GM12864 (cell line): ENCODE data around the gene DEPDC5.
"Not testable (repeated sequence)": the region's sequence is repeated elsewhere in the genome, so short reads cannot be mapped to it uniquely, and the experiment has no call there.

Source experiments
- DNase-seq: peaks from one replicate; pipeline ENCODE4 v3.0.0-alpha.2; 2011; ENCODE audit warnings: low read depth
- H3K4me3 ChIP-seq: 2 replicates; pipeline ENCODE4 v1.5.1; 2011; ENCODE audit warnings: mild to moderate bottlenecking, low read depth, low read length, control low read depth
- CTCF ChIP-seq: IDR thresholded peaks from 2 replicates; pipeline ENCODE4 v1.5.1; 2011; ENCODE audit warnings: low read depth, mild to moderate bottlenecking, moderate library complexity, low read length, control low read depth, inconsistent platforms; ENCODE audit errors: missing control alignments

The DEPDC5 gene

GRCh38 chr22:31800065-31800464 lies 46.2 kb downstream of the DEPDC5 start:
- TF ChIP-seq CTCF = no peak
- no peak for DNase-seq
- H3K4me3 ChIP-seq = no peak overlapping the region

GRCh38 chr22:31800861-31801260 lies 47.0 kb downstream of the DEPDC5 start:
- DNase-seq, H3K4me3 ChIP-seq: not testable (repeated sequence)

- no peak overlapping the region for H3K4me3 ChIP-seq
- TF ChIP-seq CTCF = no peak
- no peak for DNase-seq
Observed at GRCh38 chr22:31802575-31802974, 48.8 kb downstream of the DEPDC5 start.

- H3K4me3 ChIP-seq = no peak overlapping the region
- TF ChIP-seq CTCF = no peak
- no peak for DNase-seq
Observed at GRCh38 chr22:31806751-31807150, 52.9 kb downstream of the DEPDC5 start.

- DNase-seq = no peak
- no peak overlapping the region for H3K4me3 ChIP-seq
- TF ChIP-seq CTCF = no peak
Observed at GRCh38 chr22:31812977-31813605, 59.3 kb downstream of the DEPDC5 start.

GRCh38 chr22:31813898-31814297 lies 60.1 kb downstream of the DEPDC5 start:
- not testable (repeated sequence) for DNase-seq, H3K4me3 ChIP-seq

- H3K4me3 ChIP-seq = no peak overlapping the region
- no peak for DNase-seq
- no peak for TF ChIP-seq CTCF
Observed at GRCh38 chr22:31814942-31815341, 61.1 kb downstream of the DEPDC5 start.

- DNase-seq, H3K4me3 ChIP-seq: not testable (repeated sequence)
Observed at GRCh38 chr22:31815383-31815814, 61.6 kb downstream of the DEPDC5 start.

- no peak overlapping the region for H3K4me3 ChIP-seq
- DNase-seq = no peak
Observed at GRCh38 chr22:31816750-31817149, 62.9 kb downstream of the DEPDC5 start.

More at GRCh38 chr22:31816750-31817149, 62.9 kb downstream of the DEPDC5 start:
- TF ChIP-seq CTCF = no peak
